Endothelial cell of umbilical vein (primary cell): ENCODE results near the gene MYOZ3. TPM values are rescaled to one million over a fixed set of nuclear protein-coding genes. Genes with fewer than 3 reads are reported as not detected.

ENCODE experiments used
- BruUV-seq: library from RNA; stranded (reverse); fragments of 400-500 nt; replicated peaks from 2 replicates; lab custom pipeline; 2021; lab: Mats Ljungman, UMichigan
- CTCF ChIA-PET: fragments of 300-600, 350-600 bp; sonication (Branson Sonifier 250); formaldehyde crosslinking; loops from one replicate; lab custom pipeline; 2021; ENCODE audit warnings: antibody characterized with exemption, inconsistent platforms; lab: Charles Lee
- POLR2A ChIA-PET: fragments of 300-600, 350-600 bp; sonication (Branson Sonifier 250); formaldehyde crosslinking; loops from one replicate; lab custom pipeline; 2021; ENCODE audit warnings: antibody characterized with exemption, inconsistent platforms; lab: Charles Lee
- DNase-seq: peaks from one replicate; pipeline ENCODE4 v3.0.0-alpha.2; 2011; ENCODE audit warnings: low read depth, low spot score
- FAIRE-seq: peaks from 2 replicates; lab custom pipeline; 2011; peaks lifted over from hg19 to GRCh38; lab: Jason Lieb, UNC
- H2AFZ ChIP-seq: 2 replicates; pipeline ENCODE4 v1.6.0; 2012; ENCODE audit warnings: low read depth, low read length, control low read depth, inconsistent platforms
- H3K27ac ChIP-seq: 2 replicates; pipeline ENCODE4 v1.5.1; 2011; ENCODE audit warnings: low read depth, mild to moderate bottlenecking, control low read depth, low read length, moderate library complexity; ENCODE audit not compliant: insufficient read depth
- H3K27me3 ChIP-seq, 2 experiments: 2 replicates each; pipeline versions ENCODE4 v1.6.0 to v1.6.1; 2011; ENCODE audit warnings: low read length in 2 of 2, mixed read lengths in 1 of 2; ENCODE audit not compliant: control insufficient read depth in 2 of 2, insufficient read depth in 2 of 2
- H3K36me3 ChIP-seq, 2 experiments: 2 replicates in 1 of 2; 3 replicates in 1 of 2; pipeline ENCODE4 v1.5.1; 2011; ENCODE audit warnings: low read length in 2 of 2, mild to moderate bottlenecking in 1 of 2, moderate library complexity in 1 of 2; ENCODE audit not compliant: control insufficient read depth in 2 of 2, insufficient read depth in 2 of 2; ENCODE audit errors: extremely low read depth in 1 of 2
- H3K4me1 ChIP-seq: 3 replicates; pipeline ENCODE4 v1.5.1; 2011; ENCODE audit warnings: mild to moderate bottlenecking, low read length; ENCODE audit not compliant: control insufficient read depth, insufficient read depth; ENCODE audit errors: extremely low read depth
- H3K4me2 ChIP-seq: 2 replicates; pipeline ENCODE4 v1.6.1; 2011; ENCODE audit warnings: low read length, control low read depth, mixed read lengths; ENCODE audit not compliant: insufficient read depth
- H3K4me3 ChIP-seq, 3 experiments: fragments of 200-600 bp in 1 of 3; sonication (generic), shearing (Covaris generic) in 1 of 3; replicated peaks in 1 of 3; 2 replicates each; pipeline ENCODE4 v1.5.1; 2011 to 2016; ENCODE audit warnings: control low read depth in 3 of 3, low read length in 3 of 3, mild to moderate bottlenecking in 2 of 3, inconsistent platforms in 1 of 3, low read depth in 1 of 3, moderate library complexity in 1 of 3; ENCODE audit not compliant: insufficient read depth in 1 of 3
- H3K79me2 ChIP-seq: 2 replicates; pipeline ENCODE4 v1.6.0; 2012; ENCODE audit warnings: low read length, inconsistent platforms; ENCODE audit not compliant: control insufficient read depth, insufficient read depth
- H3K9ac ChIP-seq: replicated peaks from 2 replicates; pipeline ENCODE3; 2011; ENCODE audit warnings: low read length, control low read depth; ENCODE audit not compliant: insufficient read depth; ENCODE audit errors: extremely low read depth
- H3K9me1 ChIP-seq: replicated peaks from 3 replicates; pipeline ENCODE4 v1.6.0; 2011; ENCODE audit warnings: mild to moderate bottlenecking, low read length; ENCODE audit not compliant: control insufficient read depth, insufficient read depth; ENCODE audit errors: extremely low read depth
- H3K9me3 ChIP-seq: replicated peaks from 2 replicates; pipeline ENCODE4 v1.5.1; 2012; ENCODE audit warnings: low read length, inconsistent platforms; ENCODE audit not compliant: control insufficient read depth, insufficient read depth
- H4K20me1 ChIP-seq: replicated peaks from 2 replicates; pipeline ENCODE3; 2011; ENCODE audit warnings: mild to moderate bottlenecking, low read length; ENCODE audit not compliant: control insufficient read depth, insufficient read depth; ENCODE audit errors: extremely low read depth
- CTCF ChIP-seq, 2 donors: IDR thresholded peaks; 1 replicate in 1 of 2; 2 replicates in 1 of 2; pipeline ENCODE4 v1.5.1; 2011; ENCODE audit warnings: low read length in 2 of 2, mild to moderate bottlenecking in 2 of 2, moderate library complexity in 2 of 2, control low read depth in 1 of 2, inconsistent platforms in 1 of 2, low read depth in 1 of 2; ENCODE audit not compliant: insufficient read depth in 1 of 2; ENCODE audit errors: extremely low read depth in 1 of 2
- EZH2 ChIP-seq: IDR thresholded peaks from 2 replicates; pipeline ENCODE4 v1.6.1; 2012; ENCODE audit warnings: borderline replicate concordance, low read depth, mild to moderate bottlenecking, moderate library complexity, low read length, inconsistent platforms; ENCODE audit not compliant: severe bottlenecking
- FOS ChIP-seq: IDR thresholded peaks from 2 replicates; pipeline ENCODE4 v1.6.1; 2011; ENCODE audit warnings: mild to moderate bottlenecking, low read length, moderate library complexity, borderline replicate concordance; ENCODE audit not compliant: insufficient read depth
- GATA2 ChIP-seq: IDR thresholded peaks from 2 replicates; pipeline ENCODE4 v1.7.0; 2011; ENCODE audit warnings: low read depth, mild to moderate bottlenecking, moderate library complexity, mixed read lengths, low read length; ENCODE audit not compliant: insufficient read length, insufficient read depth
- JUN ChIP-seq: IDR thresholded peaks from 2 replicates; pipeline ENCODE4 v1.6.1; 2011; ENCODE audit warnings: borderline replicate concordance, low read depth; ENCODE audit not compliant: insufficient read length, insufficient read depth
- MAX ChIP-seq: IDR thresholded peaks from 2 replicates; pipeline ENCODE4 v1.6.1; 2011; ENCODE audit not compliant: insufficient read depth, insufficient read length
- MYC ChIP-seq: IDR thresholded peaks from one replicate; pipeline ENCODE4 v1.6.1; 2011; ENCODE audit warnings: mild to moderate bottlenecking, low read depth, low read length
- POLR2A ChIP-seq: IDR thresholded peaks from 2 replicates; pipeline ENCODE4 v1.6.1; 2012; ENCODE audit warnings: low read depth, mild to moderate bottlenecking, control low read depth, low read length
- POLR2AphosphoS5 ChIP-seq: IDR thresholded peaks from 2 replicates; pipeline ENCODE4 v1.6.1; 2012; ENCODE audit warnings: low read depth, mild to moderate bottlenecking, control low read depth, low read length, moderate library complexity; ENCODE audit not compliant: insufficient read depth
- dilution Hi-C: fragments of 300-500 bp; cut with MboI; formaldehyde crosslinking; loops from one replicate; pipeline ENCODE4 v1.15.0; 2019; ENCODE audit warnings: low sequenced_read_pairs; ENCODE audit not compliant: extremely low pct_ligation_motif_present
- intact Hi-C: fragments of 100-400 bp; cut with micrococcal nuclease; formaldehyde crosslinking; loops from one replicate; pipeline ENCODE4 v1.10.0; 2022
- polyA plus RNA-seq, 4 experiments: library from polyadenylated mRNA; depleted of rRNA in 3 of 4; stranded (reverse) in 3 of 4; unstranded in 1 of 4; fragments of >200 nt; gene quantifications; 2 replicates each; pipeline versions ENCODE4 v1.2.1 to v1.2.3, GENCODE V29; 2011 to 2012; ENCODE audit warnings: missing spikeins in 1 of 4
- total RNA-seq: library from RNA; stranded (reverse); gene quantifications from 2 replicates; pipeline ENCODE4 v1.2.3, GENCODE V29; 2021

Gene MYOZ3
- total and polyA plus RNA-seq, 2 donors (not counting 3 experiments of a cell fraction or from before 2014, with no cell fraction given) = 0.43 to 1.1 TPM

- DNase-seq (no peak), FAIRE-seq (no peak)
- Histone ChIP-seq H3K79me2 (no peaks in the 10 kb centered on the region), H3K9me3 (no peaks in the 10 kb centered on the region), H3K9ac (no peak overlapping the region), H4K20me1 (no peaks in the 10 kb centered on the region), H3K27me3 (no peaks in the 10 kb centered on the region), H3K27ac (no peak overlapping the region), H2AFZ (no peak overlapping the region), H3K36me3 (peaks cover 27 to 34% of the 10 kb centered on the region in 2 experiments), H3K9me1 (no peaks in the 10 kb centered on the region), H3K4me3 (no peak overlapping the region), H3K4me2 (no peak overlapping the region), H3K4me1 (no peaks in the 10 kb centered on the region)
- ChIA-PET POLR2A (no interaction called here), CTCF (interaction anchor here (1.1 kb wide), 1 partner anchor 156 kb away, joined by 4 read pairs; no protein-coding TSS in a partner anchor)
- dilution Hi-C loops (no loop called here), intact Hi-C loops (no loop called here)
- TF ChIP-seq CTCF (IDR thresholded peaks at IDR 0.05; ENCODE audit: extremely low read depth in 1 of 2, insufficient read depth in 1 of 2, low read depth in 1 of 2, low read length in 2 of 2) (no peak), GATA2 (no peak), EZH2 (no peak), MYC (no peak), MAX (no peak), FOS (no peak), POLR2AphosphoS5 (no peak), POLR2A (no peak), JUN (no peak)
- no TSS peak for BruUV-seq
Measured at GRCh38 chr5:150690760-150691159, 29.7 kb downstream of the MYOZ3 start.
